ENCODE data around the gene MEF2B.

The MEF2B gene

DNA sequence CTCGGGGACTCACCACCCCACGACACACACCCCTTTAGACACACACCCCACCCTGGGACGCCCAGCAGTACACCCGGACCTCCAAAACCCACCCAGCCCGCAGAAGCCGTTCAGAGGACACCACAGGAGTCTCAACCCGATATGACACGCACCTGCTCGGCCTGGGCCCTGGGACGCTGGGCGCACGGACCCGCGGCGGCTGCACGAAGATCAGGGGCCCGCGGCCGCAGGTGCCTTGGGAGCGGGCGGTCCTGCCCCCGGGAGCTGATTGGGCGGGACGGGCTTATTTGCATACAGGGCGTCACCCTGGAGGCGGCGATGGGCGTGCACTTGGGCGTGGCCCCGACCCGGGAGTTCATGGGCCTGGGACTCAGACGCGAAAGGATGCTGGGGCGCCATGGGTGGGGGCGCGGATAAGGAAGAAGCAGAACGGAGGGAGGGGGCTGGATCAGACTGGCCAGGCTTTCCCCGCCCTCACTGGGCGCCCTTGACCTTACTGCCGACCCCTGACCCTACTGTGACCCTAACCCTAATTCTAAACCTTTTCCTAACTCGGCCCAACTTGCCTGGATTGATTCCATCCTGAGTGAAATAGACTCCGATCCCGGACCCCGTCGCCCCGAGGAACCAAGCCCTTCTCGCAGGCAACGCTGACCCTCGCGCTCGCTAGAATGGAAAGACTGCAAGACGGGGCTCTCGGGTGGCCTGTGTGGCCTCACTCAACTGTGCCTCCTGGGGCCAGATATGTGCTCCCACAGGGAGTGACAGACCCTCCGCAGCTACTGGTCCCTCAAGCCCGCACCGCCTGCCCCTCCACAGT is at the start of gene MEF2B:
MEF2B (minus strand) TSS at position 211 of the 820 bp plus-strand sequence. CDS start 19,528 bp downstream, outside the sequence.
- no peak for DNase-seq (ENCODE audit: low read depth)
- H3K4me3 ChIP-seq (ENCODE audit: low read depth, low read length) = peak within 1 kb of the TSS; percentile 26

DNA sequence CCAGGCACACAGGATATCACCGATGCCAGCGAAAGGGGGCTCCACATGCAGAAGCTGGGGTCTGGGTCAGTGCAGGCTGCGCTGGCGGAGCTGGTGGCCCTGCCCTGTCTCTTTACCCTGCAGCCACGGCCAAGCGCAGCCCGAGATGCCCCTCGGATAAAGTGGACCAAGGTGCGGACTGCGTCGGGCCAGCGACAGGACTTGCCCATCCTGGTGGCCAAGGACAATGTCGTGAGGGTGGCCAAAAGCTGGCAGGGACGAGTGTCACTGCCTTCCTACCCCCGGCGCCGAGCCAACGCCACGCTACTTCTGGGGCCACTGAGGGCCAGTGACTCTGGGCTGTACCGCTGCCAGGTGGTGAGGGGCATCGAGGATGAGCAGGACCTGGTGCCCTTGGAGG is 48.8 kb upstream of the MEF2B start:
- H3K4me3 ChIP-seq (ENCODE audit: low read depth, low read length) = no peak overlapping the region
- DNase-seq (ENCODE audit: low read depth) = no peak

DNA sequence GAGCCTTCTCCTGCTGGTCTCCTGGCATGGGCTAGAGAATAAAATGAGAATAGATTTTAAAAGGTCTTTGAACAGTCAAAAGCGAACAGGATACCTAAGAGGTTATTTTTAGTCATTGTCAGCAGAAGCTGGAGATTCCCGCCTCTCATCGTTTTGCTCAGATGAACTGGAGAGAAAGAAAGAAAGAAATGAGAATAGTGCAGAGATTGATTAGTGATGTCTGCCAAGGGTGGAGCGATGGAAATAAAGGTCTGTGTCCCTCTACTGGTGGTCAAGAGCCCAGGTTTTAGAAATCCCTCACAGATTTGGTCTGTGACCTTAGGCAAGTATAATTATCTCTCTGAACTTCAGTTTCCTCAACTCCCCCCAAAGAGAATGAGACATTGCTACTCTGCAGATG is 47.0 kb upstream of the MEF2B start:
- no peak for DNase-seq (ENCODE audit: low read depth)
- H3K4me3 ChIP-seq (ENCODE audit: low read depth, low read length) = no peak overlapping the region

DNA sequence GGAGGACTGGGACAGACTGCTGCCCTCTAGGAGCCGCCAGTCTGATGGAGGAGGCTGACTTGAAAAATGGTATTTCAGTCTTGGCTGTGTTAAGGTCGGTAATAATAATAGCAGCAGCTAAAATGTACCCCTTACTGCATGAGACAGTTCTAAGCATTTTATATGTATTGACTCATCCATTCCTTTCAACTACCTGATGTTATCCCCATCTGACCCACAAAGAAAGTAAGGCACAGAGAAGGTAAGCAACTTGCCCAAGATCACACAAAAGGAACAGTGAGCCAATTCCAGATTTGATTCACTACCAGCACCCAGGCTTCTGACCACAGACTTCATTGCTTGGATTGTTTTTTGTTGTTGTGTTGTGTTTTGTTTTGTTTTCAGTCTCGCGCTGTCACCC is 45.7 kb upstream of the MEF2B start:
- DNase-seq (ENCODE audit: low read depth) = no peak
- H3K4me3 ChIP-seq (ENCODE audit: low read depth, low read length) = no peak overlapping the region

DNA sequence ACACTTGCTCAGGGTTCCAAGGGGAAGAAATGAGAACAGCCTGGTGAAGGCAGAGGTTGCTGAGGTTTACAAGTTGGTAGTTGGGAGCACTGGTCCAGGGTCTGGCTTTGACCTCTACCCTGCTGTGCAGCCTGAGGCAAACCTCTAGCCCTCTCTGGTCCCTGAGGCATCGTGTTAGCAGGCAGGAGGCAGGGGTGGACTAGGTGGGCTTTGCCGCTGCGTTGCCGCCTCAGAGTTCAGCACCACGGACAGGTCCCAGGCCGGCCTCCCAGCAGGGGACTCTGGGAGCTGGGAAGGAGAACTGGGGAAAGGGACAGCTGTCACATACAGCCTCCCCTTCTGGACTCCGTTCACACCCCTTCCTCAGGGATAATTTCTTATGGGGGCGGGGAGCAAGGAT is 44.8 kb upstream of the MEF2B start:
- no peak for DNase-seq (ENCODE audit: low read depth)

DNA sequence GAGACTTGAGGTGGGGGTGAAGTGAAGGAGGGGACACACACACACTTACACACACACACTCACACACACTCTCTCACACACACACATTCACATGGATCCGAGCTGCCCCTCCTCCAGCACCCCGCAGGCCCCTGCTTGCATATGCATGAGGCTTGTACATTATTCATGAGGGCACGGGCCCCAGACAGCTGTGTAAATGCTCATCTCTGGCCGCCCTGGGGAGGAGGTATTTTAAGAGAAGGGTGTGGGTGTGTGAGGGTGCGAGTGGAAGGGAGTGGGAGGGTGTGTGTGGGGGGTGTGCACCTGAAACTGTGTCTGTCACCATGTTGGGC is 44.1 kb upstream of the MEF2B start:
- no peak for DNase-seq (ENCODE audit: low read depth)
- no peak overlapping the region for H3K4me3 ChIP-seq (ENCODE audit: low read depth, low read length)

More for the DNA sequence above, 44.8 kb upstream of the MEF2B start:
- no peak overlapping the region for H3K4me3 ChIP-seq (ENCODE audit: low read depth, low read length)

DNA sequence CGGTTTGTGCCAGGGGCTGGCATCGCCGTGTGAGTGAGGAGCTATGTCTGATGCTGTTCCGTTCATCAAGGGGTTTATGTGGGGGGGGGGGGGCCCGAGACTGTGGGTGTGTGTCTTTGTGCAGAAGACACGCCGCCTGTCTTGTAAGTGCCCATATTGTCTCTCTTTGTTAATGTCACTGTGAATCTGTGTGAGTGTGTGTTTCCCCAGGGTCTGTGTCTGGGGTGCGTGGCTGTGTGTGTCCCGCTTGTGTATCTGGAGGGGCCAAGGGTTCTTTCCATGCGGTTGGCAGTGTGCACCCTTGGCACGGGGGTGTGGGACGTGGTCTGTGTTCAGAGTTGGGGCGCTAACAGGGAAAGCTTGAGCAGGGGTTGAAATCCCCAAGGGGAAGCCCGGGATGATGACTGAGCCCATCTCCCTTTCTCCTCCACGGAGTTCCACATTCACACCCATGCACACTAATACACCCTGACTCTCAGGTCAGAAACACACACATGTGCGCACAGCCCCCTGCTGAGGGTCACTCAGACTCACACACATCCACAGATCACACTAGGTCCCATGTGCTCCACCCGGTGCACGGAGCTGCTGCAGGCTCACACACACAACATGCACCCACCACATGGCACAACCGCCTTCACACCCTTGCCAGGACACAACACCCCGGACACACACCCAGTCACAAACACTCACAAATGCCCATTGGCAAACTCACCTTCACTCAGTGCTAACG is 43.5 kb upstream of the MEF2B start:
- H3K4me3 ChIP-seq (ENCODE audit: low read depth, low read length) = no peak overlapping the region
- no peak for DNase-seq (ENCODE audit: low read depth)

DNA sequence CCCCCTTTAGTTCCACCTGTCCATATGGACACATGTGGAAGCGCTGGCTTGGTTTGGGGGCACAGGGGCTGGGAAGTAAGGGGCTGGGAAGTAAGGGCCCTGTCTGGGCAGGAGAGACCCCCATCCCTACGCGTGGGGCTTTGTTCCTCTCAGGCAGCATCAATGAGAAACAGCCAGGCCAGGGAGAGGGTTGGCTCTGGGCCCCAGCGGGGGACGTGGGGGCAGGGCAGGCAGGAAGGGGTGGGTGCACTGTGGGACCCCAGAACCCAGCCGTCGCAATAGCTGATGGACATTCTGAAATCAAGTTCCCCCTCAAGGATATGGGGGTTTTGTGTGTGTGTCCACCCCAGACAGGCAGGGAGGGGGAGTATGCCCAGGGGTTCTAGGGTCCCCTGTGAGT is 42.9 kb upstream of the MEF2B start:
- DNase-seq (ENCODE audit: low read depth) = no peak
- no peak overlapping the region for H3K4me3 ChIP-seq (ENCODE audit: low read depth, low read length)

DNA sequence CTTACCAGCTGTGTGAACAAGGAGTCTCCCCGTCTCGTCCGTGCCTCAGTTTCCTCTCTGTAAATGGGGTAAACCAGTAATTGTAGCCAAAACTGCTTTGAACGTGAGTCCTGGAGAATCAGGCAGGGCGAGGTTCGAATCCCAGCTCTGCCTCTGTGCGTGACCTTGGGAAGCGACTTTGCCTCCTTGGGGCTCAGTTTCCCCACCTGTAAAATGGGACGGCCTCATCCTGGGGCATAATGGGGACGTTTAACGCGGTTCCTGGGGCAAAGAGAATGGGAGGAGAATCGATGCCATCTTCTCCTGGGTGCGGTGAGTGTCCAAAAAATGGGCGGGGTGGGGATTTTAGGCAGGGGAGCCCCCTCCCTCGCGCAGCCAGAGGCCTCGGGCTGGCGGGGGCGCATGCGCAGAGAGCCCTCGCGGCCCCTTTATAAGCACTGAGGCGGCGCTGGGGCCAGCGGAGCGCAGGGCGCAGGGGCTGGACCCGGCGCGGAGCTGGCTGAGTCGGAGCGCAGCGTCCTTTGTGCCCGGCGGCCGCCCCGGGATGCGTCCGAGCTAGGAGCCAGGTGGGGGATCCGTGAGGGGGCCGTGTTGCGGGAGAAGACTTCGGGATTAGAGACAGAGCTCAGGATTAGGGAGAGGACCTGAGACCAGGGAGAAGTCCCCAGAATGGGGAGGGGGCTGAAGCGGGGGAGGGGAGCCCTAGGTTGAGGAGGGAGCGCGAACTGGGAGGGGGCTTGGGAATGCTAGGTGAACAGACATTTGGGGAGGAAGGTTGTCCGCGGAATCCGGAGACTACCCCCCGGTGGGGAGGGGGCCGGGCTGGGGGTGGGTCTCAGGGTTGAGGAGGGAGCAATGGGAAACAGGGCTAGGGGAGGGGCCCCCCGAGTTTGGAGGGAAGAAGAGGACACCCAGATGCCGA is 41.7 kb upstream of the MEF2B start, which contains the start of gene NCAN:
NCAN (plus strand) TSS at position 460 of the 922 bp plus-strand sequence. CDS start 4,996 bp downstream, outside the sequence.
- no peak within 1 kb of the TSS for H3K4me3 ChIP-seq (ENCODE audit: low read depth, low read length)
- DNase-seq (ENCODE audit: low read depth) = no peak

DNA sequence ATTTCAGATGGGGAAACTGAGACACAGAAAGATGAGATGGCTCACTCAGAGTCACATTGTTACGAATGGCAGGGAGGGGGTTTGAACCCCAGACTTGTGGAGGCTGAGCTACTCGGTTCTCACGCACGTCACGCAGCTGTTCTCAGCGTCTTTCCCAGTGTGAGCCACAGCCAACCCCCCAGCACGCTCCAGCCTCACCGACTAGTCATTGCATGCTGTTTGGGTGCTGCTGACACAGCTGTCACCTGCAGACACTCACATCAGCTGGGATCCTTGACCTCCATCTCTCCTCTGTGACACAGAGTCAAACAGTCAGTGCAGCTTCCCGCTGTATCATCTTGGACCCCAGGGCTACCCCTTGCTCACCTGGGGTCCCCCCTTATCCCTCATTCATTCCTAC is 39.3 kb upstream of the MEF2B start:
- no peak for DNase-seq (ENCODE audit: low read depth)
- H3K4me3 ChIP-seq (ENCODE audit: low read depth, low read length) = no peak overlapping the region

DNA sequence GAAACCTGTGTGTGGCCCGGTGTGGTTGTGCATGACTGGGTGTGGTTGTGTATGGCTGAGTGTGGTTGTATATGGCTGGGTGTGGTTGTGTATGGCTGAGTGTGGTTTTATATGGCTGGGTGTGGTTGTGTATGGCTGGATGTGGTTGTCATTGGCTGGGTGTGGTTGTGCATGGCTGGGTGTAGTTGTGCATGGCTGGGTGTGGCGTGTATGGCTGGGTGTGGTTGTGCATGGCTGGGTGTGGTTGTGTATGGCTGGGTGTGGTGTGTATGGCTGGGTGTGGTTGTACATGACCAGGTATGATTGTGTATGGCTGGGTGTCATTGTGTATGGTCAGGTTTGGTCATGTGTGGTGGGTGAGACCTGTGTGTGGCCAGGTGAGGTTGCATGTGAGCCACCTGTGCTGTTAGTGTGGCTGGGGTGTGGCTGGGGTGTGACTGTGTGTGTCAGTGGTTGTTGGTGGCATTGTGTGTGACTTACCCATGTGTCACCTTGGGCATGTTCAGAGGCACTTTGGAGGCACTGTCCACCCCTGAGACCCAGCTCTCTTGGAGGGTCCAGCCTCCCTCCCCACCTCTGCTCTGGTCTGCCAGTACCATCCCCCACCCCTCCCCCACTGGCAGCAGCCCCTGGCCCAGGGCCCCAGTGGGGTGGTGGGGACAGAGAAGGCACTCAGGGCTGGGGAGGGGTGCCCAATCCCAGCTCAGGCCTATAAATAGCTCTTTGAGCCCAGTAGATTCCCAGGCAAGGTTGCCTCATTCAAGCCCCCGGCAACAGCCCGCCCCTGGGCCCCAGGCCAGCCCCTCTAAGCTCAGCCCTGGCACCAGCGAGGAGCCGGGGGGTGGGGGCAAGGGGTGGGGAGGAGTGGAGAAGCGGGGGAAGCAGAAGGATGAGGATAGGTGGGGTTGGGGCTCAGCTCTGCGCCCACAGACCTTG is 37.8 kb upstream of the MEF2B start:
- DNase-seq (ENCODE audit: low read depth) = no peak
- no peak overlapping the region for H3K4me3 ChIP-seq (ENCODE audit: low read depth, low read length)

DNA sequence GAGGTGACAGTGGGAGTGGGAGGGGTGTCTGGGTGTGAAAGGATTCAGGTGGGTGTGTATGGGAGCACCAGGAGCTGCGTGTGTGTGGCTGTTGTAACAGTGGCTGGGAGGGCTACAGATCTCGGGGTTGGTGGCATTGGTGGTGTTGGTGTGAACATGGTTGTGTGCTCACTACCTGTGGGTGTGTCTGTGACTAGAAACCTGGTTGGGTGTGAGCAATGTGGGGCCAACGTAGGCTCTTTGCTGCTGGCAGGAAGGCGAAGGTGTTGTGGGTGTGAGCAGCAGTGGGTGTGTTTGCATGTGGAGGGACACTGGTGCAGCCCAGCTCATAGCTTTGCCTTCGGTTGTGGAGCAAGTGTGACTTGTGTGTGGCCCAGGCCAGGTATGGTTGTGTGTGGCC is 36.9 kb upstream of the MEF2B start:
- DNase-seq (ENCODE audit: low read depth) = no peak
- H3K4me3 ChIP-seq (ENCODE audit: low read depth, low read length) = no peak overlapping the region

DNA sequence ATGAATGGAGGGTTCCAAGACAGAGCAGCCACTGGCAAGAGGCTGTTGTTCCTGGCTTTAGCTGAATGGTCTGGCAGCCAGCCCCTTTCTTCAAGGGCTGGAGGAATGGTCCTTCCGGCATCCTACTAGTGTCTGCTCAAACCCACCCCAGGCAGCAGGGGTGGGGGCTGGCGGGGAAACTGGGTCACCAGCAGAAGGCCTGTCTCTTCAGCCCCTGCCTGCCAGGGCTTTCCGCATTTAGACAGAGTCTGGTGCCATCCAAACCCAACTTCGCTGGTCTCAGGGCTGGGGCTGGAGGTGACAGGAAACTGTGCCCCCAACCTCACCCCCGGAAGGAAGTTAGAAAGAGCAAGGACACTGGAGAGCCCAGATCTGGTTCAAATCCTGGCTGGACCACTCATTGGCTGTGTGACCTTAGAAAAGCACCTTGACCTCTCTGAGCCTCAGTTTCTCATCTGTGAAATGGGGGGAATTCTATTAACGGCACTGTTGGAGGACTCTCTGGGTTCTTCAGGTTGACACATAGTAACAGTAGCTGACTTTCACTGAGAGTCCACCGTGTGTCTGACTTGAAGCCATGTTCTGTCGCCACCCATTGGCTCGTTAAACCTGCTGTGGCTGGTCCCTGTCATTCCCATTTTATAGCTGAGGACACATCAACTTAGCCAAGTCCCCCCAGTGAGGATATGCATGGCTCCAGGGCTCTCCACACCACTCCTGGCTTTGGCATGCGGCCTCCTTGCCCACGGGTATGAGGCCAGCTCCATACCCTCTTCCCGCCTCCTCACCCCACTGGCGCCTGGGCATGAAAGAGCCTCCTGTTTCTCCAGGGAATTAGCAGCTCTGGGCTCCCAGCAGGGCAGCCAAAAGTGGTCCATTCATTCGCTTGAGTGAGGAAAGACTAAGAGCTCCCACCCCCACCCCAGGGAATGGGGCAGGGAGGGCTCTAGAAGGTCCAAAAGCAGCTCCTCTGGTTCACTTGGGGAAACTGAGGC is 35.6 kb upstream of the MEF2B start:
- DNase-seq (ENCODE audit: low read depth) = no peak
- H3K4me3 ChIP-seq (ENCODE audit: low read depth, low read length) = no peak overlapping the region

DNA sequence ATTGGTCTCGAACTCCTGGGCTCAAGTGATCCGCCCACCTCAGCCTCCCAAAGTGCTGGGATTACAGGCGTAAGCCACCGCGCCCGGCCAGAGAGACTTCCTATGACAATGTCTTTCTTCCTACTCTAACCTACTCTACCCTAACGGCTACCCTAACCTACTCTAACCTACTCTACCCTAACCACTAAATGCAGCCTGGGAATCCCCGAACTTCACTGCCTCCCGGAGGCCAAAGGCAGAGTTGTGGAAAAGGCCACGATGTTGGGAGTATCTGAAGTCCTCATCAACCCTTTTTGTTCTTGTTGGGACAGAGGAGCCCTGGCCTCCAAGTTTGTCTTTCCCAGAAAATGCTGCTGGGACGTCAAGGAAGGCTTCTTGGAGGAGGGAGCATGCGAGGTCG is 34.1 kb upstream of the MEF2B start:
- no peak overlapping the region for H3K4me3 ChIP-seq (ENCODE audit: low read depth, low read length)
- no peak for DNase-seq (ENCODE audit: low read depth)

DNA sequence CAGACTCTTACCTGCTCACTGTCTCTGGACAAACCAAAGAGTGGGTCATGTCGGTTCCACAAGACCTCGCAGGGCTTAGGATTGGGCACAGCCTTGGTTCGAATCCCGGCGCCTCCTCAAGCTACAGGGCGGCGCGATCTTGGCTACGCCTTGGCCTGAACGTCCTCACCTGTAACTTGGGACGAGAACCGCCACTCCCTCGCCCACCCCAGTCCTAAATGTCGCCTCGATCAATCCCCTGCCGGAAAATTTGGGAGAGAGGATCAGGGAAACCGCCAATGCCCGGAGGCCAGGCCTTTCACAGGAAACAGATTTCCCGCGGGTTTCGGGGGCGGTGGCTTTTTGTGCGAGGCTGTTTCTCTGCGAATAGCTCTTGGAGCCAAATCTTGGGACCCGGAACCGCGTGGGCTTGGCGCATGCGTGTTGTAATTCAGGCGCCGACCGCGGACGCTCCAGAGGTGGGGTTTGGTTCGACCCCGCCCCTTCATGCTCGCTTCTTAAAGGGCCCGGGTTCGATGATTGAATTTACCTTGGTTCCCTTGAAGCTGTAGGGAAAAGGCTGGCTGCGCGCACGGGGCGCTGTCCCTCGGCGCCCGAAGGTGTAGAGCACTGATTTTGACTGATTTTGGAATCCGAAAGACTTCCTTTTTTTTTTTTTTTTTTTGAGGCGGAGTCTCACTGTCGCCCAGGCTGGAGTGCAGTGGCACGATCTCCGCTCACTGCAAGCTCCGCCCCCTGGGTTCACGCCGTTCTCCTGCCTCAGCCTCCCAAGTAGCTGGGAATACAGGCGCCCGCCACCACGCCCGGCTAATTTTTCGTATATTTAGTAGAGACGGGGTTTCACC is 33.2 kb upstream of the MEF2B start, which contains the start of gene NR2C2AP:
NR2C2AP (minus strand) TSS at position 403 of the 845 bp plus-strand sequence; CDS start at position 49, 354 bp downstream.
- peak within 1 kb of the TSS; percentile 83 for H3K4me3 ChIP-seq (ENCODE audit: low read depth, low read length)
- peak; percentile 49 for DNase-seq (ENCODE audit: low read depth)

DNA sequence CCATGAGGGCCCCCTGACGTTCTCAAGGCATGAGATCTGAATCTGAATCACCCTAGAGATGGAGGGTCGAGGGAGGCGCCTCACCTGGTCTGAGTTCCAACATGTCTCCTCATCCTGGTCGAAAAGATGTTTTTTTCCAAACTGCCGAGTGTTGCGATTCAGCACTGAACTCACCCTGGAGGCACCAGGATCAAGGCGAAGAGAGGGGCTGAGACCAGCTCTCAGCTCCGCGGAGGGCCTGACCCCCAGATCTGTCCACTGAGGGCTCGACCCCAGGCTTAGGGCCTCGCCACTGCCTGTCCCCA is 32.6 kb upstream of the MEF2B start:
- H3K4me3 ChIP-seq (ENCODE audit: low read depth, low read length) = peak overlapping the region; percentile 83
- DNase-seq (ENCODE audit: low read depth) = no peak
